Fibroblast of lung (primary cell): Measurements from ENCODE around the gene CXCL5.

Source experiments
- EZH2 ChIP-seq: IDR thresholded peaks from 2 replicates; pipeline ENCODE4 v1.5.1; 2012; ENCODE audit warnings: low read length, control low read depth, mild to moderate bottlenecking; ENCODE audit errors: missing control alignments
- TF ChIP-seq, protein P1 (sequence below), 2 donors: IDR thresholded peaks in 1 of 2; conservative IDR thresholded peaks in 1 of 2; 1 replicate in 1 of 2; 2 replicates in 1 of 2; pipeline ENCODE4 v1.5.1; 2011 to 2012; ENCODE audit warnings: low read length in 2 of 2, control low read depth in 1 of 2, inconsistent platforms in 1 of 2, low read depth in 1 of 2, mild to moderate bottlenecking in 1 of 2

DNA sequence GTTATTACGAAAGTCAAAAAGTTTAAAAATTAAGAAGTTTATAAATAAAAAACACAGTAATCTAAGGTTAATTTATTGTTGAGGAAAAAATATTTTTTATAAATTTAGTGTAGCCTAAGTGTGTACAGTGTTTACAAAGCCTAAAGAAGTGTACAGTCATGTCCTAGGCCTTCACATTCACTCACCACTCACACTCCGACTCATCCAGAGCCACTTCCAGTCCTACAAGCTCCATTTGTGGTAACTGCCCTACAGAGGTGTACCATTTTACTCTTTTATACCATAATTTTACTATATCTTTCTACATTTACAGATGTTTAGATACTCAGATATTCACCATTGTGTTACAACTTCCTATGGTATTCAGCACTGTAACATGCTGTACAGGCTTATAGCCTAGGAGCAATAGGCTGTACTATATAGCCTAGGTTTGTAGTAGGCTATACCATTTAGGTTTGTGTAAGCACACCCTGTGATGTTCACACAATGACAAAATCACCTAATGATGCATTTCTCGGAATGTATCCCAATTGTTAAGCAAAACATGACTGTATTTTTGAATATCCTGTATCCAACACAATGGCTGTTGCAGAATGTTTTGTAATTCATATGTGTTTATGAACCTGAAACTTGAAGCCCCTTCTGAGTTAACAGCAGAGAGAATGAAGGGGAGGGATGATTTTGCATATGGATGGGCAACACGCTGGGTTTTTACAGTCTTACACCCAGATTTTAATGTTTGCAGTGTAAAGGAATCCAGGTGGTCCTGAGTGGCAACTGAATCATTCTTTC, 13.5 kb downstream of the CXCL5 start:
- TF ChIP-seq, protein P1, sequence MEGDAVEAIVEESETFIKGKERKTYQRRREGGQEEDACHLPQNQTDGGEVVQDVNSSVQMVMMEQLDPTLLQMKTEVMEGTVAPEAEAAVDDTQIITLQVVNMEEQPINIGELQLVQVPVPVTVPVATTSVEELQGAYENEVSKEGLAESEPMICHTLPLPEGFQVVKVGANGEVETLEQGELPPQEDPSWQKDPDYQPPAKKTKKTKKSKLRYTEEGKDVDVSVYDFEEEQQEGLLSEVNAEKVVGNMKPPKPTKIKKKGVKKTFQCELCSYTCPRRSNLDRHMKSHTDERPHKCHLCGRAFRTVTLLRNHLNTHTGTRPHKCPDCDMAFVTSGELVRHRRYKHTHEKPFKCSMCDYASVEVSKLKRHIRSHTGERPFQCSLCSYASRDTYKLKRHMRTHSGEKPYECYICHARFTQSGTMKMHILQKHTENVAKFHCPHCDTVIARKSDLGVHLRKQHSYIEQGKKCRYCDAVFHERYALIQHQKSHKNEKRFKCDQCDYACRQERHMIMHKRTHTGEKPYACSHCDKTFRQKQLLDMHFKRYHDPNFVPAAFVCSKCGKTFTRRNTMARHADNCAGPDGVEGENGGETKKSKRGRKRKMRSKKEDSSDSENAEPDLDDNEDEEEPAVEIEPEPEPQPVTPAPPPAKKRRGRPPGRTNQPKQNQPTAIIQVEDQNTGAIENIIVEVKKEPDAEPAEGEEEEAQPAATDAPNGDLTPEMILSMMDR (conservative IDR thresholded peaks at IDR 0.05 in 1 of 2, IDR thresholded peaks at IDR 0.05 in 1 of 2; ENCODE audit: low read depth in 1 of 2, low read length in 2 of 2) = no peak
- no peak for TF ChIP-seq EZH2
